ENCODE measurements around the gene CDRT4.

The CDRT4 gene

GRCh38 chr17:15431196-15431595 lies 36.2 kb downstream of the CDRT4 start:
- TF ChIP-seq CTCF (IDR thresholded peaks at IDR 0.05; ENCODE audit: extremely low read depth, insufficient read depth, missing control alignments) = no peak

GRCh38 chr17:15424521-15424920 lies 42.9 kb downstream of the CDRT4 start:
- TF ChIP-seq CTCF (IDR thresholded peaks at IDR 0.05; ENCODE audit: extremely low read depth, insufficient read depth, missing control alignments) = no peak
- in situ Hi-C loops (cut with MboI; ENCODE audit: low pct_unique_long_range_greater_than_20kb, low sequenced_read_pairs, unreplicated experiment) = no loop called here
- DNase-seq (ENCODE audit: low spot score) = no peak

More at GRCh38 chr17:15431196-15431595, 36.2 kb downstream of the CDRT4 start:
- no peak for DNase-seq (ENCODE audit: low spot score)
- in situ Hi-C loops (cut with MboI; ENCODE audit: low pct_unique_long_range_greater_than_20kb, low sequenced_read_pairs, unreplicated experiment) = no loop called here

GRCh38 chr17:15422392-15422965 lies 44.9 kb downstream of the CDRT4 start:
- in situ Hi-C loops (cut with MboI; ENCODE audit: low pct_unique_long_range_greater_than_20kb, low sequenced_read_pairs, unreplicated experiment) = no loop called here
- no peak for DNase-seq (ENCODE audit: low spot score)
- no peak for TF ChIP-seq CTCF (IDR thresholded peaks at IDR 0.05; ENCODE audit: extremely low read depth, insufficient read depth, missing control alignments)

GRCh38 chr17:15418781-15419180 lies 48.6 kb downstream of the CDRT4 start:
- no peak for TF ChIP-seq CTCF (IDR thresholded peaks at IDR 0.05; ENCODE audit: extremely low read depth, insufficient read depth, missing control alignments)
- no peak for DNase-seq (ENCODE audit: low spot score)
- in situ Hi-C loops (cut with MboI; ENCODE audit: low pct_unique_long_range_greater_than_20kb, low sequenced_read_pairs, unreplicated experiment) = no loop called here

GRCh38 chr17:15414532-15415306 lies 52.7 kb downstream of the CDRT4 start:
- no peak for TF ChIP-seq CTCF (IDR thresholded peaks at IDR 0.05; ENCODE audit: extremely low read depth, insufficient read depth, missing control alignments)
- no peak for DNase-seq (ENCODE audit: low spot score)
- in situ Hi-C loops (cut with MboI; ENCODE audit: low pct_unique_long_range_greater_than_20kb, low sequenced_read_pairs, unreplicated experiment) = no loop called here

- no peak for TF ChIP-seq CTCF (IDR thresholded peaks at IDR 0.05; ENCODE audit: extremely low read depth, insufficient read depth, missing control alignments)
- in situ Hi-C loops (cut with MboI; ENCODE audit: low pct_unique_long_range_greater_than_20kb, low sequenced_read_pairs, unreplicated experiment) = no loop called here
These were observed 54.2 kb downstream of the CDRT4 start for GRCh38 chr17:15413101-15413771.

More at GRCh38 chr17:15413101-15413771, 54.2 kb downstream of the CDRT4 start:
- DNase-seq (ENCODE audit: low spot score) = no peak
